Measurements from ENCODE around the gene STX19.

GRCh38 chr3:94076055-94076454 lies 47.7 kb upstream of the STX19 start:
- no peak for TF ChIP-seq CTCF (IDR thresholded peaks at IDR 0.05; ENCODE audit: low read depth, low read length, poor library complexity, severe bottlenecking)
- TF ChIP-seq EZH2phosphoT487 (IDR thresholded peaks at IDR 0.05; ENCODE audit: borderline replicate concordance, low read length), result no peak
